Gastroesophageal sphincter (tissue), 3 donors: ENCODE results near the gene TSPAN9.

Experiments
- CTCF ChIP-seq, 4 experiments: fragments of 200-600 bp in 2 of 4; fragments of 450-650 bp in 2 of 4; sonication (generic) in 1 of 4; IDR thresholded peaks; one replicate each; pipeline ENCODE4 v1.5.1; 2017 to 2019; ENCODE audit warnings: antibody characterized with exemption in 4 of 4, mild to moderate bottlenecking in 2 of 4, moderate library complexity in 2 of 4
- POLR2A ChIP-seq, 2 donors: fragments of 450-650 bp; IDR thresholded peaks; one replicate each; pipeline ENCODE4 v1.6.1; 2017; ENCODE audit warnings: antibody characterized with exemption in 2 of 2, mild to moderate bottlenecking in 2 of 2, moderate library complexity in 1 of 2

DNA sequence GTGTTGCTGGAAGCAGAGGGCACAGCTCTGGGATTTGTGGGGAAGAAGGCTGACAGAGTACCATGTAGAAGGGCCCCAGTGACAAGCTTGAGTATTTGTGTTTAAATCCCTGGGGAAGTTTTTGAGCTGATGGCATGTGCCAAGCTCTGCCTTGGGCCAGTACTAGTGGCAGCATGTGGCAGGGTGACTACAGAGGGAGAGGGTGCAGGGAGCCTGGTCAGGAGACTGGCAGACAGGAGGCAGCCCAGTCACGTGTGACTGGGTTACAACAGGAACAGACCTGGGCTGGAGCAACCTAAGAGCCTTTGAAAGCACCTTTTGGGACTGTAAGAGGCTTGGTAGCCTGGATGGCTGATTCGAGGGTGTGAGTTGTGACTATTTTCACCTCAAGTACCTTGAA is 112.1 kb downstream of the TSPAN9 start:
- no peak for TF ChIP-seq CTCF (IDR thresholded peaks at IDR 0.05)
- TF ChIP-seq POLR2A (IDR thresholded peaks at IDR 0.05), result no peak
